HG03066 (cell line): ENCODE data around the gene KMT2B.
"Not testable (repeated sequence)": the region's sequence is repeated elsewhere in the genome, so short reads cannot be mapped to it uniquely, and the experiment has no call there.

ENCODE experiments used
- ATAC-seq: cut with Tn5 transposase; IDR thresholded peaks from one replicate; pipeline ENCODE4 v1.9.1; 2021; ENCODE audit warnings: low read depth; ENCODE audit not compliant: unreplicated experiment

KMT2B gene, protein sequence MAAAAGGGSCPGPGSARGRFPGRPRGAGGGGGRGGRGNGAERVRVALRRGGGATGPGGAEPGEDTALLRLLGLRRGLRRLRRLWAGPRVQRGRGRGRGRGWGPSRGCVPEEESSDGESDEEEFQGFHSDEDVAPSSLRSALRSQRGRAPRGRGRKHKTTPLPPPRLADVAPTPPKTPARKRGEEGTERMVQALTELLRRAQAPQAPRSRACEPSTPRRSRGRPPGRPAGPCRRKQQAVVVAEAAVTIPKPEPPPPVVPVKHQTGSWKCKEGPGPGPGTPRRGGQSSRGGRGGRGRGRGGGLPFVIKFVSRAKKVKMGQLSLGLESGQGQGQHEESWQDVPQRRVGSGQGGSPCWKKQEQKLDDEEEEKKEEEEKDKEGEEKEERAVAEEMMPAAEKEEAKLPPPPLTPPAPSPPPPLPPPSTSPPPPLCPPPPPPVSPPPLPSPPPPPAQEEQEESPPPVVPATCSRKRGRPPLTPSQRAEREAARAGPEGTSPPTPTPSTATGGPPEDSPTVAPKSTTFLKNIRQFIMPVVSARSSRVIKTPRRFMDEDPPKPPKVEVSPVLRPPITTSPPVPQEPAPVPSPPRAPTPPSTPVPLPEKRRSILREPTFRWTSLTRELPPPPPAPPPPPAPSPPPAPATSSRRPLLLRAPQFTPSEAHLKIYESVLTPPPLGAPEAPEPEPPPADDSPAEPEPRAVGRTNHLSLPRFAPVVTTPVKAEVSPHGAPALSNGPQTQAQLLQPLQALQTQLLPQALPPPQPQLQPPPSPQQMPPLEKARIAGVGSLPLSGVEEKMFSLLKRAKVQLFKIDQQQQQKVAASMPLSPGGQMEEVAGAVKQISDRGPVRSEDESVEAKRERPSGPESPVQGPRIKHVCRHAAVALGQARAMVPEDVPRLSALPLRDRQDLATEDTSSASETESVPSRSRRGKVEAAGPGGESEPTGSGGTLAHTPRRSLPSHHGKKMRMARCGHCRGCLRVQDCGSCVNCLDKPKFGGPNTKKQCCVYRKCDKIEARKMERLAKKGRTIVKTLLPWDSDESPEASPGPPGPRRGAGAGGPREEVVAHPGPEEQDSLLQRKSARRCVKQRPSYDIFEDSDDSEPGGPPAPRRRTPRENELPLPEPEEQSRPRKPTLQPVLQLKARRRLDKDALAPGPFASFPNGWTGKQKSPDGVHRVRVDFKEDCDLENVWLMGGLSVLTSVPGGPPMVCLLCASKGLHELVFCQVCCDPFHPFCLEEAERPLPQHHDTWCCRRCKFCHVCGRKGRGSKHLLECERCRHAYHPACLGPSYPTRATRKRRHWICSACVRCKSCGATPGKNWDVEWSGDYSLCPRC (N-terminal part only)

DNA sequence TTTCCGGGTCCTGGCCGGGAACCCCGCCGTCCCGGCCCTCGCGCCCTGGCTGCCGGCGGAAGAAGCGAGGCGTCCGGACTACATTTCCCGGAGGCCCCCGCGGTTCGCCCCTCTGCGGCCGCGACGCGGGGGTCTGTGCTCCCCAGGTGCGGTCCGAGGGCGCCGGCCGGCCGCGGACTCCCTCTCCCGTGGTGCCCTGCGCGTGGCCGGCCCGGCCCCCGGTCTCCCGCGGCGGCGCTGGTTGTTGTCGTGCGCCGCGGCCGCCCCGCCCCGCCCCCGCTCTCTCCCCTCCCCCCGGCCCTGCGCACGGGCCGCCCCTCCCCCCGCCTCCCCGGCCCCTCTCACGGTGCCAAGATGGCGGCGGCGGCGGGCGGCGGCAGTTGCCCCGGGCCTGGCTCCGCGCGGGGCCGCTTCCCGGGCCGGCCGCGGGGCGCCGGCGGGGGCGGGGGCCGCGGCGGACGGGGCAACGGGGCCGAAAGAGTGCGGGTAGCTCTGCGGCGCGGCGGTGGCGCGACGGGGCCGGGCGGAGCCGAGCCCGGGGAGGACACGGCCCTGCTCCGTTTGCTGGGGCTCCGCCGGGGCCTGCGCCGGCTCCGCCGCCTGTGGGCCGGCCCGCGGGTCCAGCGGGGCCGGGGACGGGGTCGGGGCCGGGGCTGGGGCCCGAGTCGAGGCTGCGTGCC is at the start of gene KMT2B:
TSS of gene KMT2B (plus strand) at position 339 of the 680 bp plus-strand sequence. CDS start at position 355, 16 bp downstream.
- peak; percentile 42 for ATAC-seq

DNA sequence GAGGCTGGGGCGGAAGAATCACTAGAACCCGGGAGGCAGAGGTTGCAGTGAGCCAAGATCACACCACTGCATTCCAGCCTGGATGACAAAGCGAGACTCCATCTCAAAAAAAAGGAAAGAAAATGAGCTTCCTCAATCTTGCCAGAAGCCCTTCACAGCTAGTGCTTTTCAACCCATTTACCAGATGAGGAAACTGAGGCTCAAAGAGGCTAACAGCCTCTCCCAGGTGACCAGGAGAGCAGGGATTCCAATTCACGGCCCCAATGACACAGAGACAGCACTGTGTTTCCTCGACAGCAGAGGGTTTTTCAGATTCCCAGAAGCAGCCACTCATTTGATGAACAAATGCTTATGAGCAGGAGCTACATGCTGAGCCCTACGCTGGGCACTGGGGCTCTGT is 48.2 kb upstream of the KMT2B start:
- no peak for ATAC-seq

DNA sequence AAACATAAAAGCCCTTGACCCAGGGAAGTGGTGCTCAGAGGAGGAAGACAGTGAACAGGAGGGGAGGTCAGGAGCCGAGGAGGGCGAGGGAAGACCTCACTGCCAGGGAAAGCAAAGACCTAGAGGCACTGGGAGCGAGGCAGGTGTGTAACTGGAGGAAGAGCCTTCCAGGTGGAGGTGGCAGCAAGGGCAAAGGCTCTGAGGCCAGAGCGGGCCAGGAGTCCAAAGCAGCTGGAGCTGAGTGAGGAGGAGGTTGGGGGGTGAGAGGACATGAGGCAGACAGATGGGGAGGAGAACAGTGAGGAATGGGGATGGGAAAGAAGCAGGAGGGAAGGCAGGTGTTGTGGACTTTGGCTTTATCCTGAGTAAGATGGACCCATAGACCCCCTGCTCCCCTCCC is 47.8 kb upstream of the KMT2B start:
- no peak for ATAC-seq

DNA sequence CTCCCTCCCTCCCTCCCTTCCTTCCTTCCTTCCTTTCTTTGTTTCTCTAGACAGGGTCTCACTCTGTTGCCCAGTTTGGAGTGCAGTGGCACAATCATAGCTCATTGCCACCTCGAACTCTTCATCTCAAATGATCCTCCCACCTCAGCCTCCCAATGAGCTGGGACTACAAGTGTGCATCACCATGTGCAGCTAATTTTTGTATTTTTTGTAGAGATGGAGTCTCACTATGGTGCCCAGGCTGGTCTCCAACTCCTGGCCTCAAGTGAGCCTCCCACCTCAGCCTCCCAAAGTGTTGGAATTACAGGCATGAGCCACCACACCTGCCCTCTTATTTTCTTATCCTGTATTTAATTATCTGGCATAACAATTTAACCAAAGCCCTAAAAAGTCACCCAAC is 47.1 kb upstream of the KMT2B start:
- no peak for ATAC-seq

DNA sequence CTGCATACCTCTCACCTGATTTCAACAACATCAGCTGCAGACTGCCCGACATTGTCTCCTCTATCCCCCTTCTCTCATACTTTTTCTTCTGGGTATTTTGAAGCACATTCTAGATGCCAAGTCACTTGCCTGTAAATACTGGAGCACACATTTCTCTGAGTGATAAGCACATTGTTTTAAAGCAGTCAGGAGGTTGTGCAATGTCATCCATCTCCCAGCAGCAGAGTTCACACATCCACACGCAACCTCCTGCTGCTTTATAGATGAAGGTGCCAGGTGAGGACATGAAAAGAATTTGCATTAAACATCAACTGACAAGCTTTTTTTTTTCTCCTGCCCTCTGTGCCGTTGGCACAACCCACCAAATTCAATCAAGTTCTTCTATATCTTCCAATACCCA is 46.0 kb upstream of the KMT2B start:
- ATAC-seq: no peak

DNA sequence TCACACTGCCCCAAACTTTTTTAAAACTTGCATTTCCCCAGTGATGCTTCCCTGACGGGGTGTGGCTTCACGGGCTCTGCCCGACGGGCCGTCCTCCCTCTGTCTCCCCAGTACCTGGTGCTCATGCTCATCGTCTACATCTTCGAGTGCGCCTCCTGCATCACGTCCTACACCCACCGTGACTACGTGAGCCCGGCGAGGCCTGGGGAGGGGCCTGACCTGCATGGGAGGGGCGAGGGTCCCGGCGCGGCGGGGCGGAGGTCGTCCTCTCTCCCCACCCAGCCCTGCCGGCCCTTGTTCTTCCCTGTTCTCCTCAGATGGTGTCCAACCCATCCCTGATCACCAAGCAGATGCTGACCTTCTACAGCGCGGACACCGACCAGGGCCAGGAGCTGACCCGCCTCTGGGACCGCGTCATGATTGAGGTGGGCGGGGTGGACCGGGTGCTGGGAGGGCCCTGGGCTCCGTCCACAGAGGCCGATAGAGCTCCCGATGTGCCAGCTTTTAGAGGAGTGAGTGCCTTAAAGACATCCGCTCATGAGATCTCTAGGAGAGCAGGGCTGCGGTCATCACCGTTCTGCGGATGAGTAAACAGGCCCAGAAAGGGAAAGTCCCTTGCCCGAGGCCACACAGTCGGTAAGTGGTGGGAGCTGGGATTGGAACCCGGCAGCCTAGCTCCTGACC is 44.5 kb upstream of the KMT2B start:
- no peak for ATAC-seq

DNA sequence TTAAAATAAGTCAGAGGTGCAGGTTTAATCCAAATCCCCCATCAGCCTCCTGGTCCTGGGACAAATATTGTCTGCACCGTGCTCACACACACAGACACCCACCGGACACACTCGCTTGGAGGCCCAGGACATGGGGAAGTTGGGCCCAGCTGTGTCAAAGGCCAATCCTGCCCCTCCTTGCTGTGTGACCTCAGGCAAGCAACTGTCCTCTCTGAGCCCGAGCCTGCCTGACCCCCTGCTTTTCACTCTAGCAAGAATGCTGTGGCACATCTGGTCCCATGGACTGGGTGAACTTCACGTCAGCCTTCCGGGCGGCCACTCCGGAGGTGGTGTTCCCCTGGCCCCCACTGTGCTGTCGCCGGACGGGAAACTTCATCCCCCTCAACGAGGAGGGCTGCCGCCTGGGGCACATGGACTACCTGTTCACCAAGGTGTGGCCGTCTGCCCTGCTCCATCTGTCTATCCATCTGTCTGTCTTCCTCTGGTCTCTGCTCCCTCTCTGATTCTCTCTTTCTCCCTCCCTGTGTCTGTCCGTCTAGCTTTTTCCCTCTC is 42.1 kb upstream of the KMT2B start:
- ATAC-seq: no peak

DNA sequence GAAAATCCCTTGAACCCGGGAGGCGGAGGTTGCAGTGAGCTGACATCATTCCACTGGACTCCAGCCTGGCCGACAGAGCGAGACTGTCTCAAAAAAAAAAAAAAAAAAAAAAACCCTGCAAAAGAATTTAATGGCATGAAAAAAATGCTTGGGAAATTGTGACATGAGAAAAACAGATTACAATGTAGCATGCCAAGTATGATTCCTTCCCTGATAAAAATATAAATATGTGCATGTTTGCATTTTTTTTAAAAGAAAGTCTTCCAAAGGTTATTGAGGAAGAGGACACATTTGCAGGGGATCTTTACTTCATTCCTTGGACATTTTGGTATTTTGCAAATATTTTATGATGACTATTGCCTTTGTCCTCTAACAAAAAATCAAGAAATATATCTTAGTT is 28.0 kb upstream of the KMT2B start:
- no peak for ATAC-seq

DNA sequence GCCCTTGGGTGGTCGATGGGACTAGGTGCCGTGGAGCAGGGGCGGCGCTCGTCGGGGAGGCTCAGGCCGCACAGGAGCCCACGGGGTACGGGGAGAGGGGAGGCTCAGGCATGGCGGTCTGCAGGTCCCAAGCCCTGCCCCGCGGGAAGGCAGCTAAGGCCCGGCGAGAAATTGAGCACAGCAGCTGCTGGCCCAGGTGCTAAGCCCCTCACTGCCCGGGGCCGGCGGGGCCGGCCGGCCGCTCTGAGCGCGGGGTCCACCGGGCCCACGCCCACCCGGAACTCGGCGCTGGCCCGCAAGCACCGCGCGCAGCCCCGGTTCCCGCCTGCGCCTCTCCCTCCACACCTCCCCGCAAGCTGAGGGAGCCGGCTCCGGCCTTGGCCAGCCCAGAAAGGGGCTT is 26.7 kb upstream of the KMT2B start:
- not testable (repeated sequence) for ATAC-seq

DNA sequence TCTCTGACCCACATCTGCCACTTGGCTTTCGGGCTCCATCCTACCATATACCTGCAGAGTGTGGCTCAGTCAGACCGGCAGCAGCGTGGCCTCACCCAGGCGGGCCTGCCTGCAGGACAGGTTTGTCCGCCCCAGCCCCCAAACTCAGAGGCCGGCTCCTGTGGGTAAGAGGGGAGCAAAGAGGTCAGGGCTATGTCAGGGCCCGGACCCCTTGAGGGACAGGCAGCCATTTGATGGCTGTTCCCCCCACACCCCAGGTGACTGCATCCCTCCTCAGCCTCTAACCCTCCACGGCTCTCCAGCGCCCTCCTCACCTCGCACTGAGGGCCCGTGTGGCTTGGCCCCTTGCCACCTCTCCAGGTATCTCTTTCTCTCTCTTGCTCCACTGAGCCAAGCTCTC is 25.8 kb upstream of the KMT2B start:
- no peak for ATAC-seq

DNA sequence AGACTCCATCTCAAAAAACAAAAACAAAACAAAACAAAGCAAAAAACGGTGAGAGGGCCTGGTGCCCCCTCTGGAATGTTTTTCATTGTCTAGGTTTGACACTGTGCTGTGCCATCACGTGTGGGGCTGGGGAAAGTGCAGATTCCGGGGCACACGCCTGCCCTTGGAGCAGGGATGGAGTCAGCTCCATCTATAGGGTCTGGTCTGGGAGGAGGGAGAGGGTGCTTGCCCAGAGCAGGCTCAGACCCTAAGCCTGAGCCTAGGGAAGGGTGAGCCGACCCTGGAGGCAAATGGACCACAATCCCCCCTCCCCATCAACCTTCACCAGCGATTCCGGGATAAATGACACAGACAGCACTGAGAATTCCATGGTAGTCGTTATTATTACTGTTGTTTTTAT is 24.4 kb upstream of the KMT2B start:
- no peak for ATAC-seq

DNA sequence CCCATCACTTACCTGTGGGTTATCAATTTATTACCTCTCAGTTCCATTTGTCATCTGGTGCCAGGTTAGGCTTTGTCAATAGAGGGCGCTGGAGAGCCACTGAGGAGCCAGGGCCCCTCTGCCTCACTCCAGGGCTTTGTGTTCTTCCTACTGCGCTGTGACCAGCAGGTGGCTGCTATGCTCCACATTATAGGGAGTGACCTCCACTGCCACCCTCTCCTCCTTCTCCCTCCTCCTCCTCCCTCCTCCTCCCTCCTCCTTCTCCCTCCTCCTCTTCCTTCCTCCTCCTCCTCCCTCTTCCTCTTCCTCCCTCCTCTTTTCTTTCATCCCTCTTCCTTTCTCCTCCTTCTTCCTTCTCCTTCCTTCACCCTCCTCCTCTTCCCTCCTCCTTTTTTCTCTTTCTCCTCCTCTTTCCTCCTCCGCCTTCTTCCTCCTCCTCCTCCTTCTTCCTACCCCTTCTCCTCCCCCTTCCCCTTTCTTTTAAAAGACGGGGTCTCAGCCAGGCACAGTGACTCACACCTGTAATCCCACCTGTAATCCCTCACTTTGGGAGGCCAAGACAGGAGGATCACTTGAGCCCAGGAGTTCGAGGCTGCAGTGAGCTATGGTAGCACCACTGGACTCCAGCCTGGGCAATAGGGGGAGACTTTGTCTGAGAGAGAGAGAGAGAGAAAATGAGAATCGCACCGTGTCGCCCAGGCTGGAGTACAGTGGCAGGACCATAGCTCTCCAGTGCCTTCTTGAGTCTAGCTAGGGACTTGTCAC is 23.8 kb upstream of the KMT2B start:
- no peak for ATAC-seq

DNA sequence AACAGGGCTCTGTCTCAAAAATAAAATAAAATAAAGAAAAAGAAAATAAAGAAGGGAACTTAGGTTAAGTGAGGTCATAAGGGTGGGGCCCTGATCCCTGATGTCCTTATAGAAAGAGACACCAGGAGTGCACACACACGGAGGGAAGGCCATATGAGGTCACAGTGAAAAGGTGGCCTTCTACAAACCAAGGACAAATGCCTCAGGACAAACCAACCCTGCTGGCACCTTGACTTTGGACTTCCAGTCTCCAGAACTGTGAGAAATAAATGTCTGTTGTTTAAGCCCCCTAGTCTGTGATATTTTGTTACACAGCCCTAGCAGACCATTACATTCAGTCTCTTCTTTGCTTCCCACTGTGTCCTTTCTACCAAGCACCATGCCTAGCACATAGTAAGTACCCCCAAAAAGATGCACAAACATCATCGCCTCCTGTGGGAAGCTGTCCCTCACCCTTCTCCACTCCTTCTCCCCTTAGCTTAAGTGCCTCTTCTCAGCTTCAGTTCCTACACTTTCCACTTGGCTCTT is 21.8 kb upstream of the KMT2B start:
- ATAC-seq: no peak

DNA sequence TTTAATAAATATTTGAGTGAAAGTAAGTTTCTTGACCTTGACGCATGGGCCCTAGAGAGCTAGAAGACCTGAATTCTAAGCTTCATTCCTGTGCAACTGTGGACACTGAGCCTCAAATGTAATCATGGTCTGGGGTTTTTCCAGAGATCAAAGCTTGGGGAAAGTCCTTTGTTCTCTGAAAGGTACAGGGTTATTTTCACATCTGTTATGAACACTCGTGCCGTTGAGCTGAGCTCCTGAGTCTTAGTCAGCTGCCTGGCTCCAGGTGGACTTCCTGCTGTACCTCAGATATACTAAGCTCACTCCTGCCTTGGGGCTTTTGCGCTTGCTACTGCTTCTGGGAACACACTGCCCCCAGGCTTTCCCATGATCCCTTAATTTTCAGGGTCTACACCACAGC is 21.0 kb upstream of the KMT2B start:
- no peak for ATAC-seq

DNA sequence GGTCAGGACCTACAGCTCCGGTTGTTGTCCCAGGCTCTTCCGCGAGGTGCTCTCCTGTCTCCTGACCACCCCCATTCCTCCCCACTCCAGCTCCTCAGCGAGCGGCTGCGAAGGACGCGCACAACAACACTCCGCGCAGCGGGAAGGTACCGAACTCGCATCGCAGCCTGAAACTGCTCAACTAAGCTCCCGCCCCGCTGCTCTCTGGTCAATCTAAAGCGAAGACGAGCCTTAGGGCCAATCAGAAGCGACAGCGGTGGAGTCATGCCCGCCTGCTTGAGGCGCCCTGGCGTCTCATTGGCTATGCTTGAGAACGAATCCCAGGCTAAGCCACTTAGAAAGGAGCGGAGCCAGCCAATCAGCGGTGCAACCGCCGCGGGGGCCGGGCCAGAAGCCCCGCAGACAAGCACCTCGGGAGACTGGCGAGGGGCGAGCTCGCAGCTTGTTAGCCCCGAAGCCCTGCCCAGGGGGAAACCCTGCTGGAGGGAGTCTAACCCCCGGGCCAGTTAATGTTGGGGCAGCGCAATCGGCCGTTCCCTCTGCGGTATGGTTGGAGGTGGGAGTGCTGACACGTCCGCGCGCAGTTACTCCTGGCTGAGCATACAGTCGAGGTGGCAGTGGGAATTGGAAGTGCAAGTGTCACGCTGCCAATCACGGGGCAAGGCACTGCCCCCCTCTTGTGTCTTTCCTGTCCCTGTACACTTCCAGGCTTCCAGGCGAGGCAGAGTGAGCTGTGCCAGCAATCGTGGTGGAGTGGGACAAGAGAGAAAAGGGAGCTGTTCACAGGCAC is 15.4 kb upstream of the KMT2B start:
- peak; percentile 93 for ATAC-seq

DNA sequence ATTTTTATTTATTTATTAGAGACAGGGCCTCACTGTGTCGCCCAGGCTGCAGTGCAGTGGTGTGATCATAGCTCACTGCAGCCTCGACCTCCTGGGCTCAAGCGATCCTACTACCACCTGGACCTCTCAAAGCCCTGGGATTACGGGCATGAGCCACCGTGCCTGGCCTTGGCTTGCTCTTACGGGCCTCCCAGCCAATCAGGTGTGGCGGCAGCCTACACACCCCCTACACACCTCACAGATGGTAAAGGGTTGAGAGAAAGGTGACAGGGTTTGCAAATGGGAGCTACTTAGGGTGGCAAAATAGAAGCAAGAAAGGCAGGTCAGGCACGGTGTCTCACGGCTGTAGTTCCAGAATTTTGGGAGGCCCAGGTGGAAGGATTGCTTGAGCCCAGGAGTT is 14.5 kb upstream of the KMT2B start:
- no peak for ATAC-seq

DNA sequence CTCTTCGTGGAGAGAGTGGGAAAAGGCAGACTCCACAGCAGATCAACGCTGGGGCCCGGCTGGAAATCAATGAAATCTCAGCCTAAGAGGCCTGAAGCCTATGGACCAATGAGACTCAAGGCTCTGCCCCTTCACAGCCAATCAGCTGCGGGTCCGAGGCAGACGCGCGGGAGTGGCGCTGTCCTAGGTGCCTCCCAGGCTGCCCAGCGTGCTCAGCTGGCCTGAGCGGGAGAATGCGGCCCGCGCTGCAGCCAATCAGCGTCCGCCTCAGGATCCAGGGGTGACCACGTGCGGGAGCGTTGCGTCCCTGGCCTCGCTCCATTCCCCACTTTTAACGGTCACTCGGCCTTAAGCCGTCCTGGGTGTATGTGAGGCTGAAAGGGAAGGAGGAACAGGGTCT is 13.6 kb upstream of the KMT2B start, which contains the start of gene ZBTB32:
TSS of gene ZBTB32 (plus strand) at position 341 of the 400 bp plus-strand sequence. CDS start 10,069 bp downstream, outside the sequence.
- no peak for ATAC-seq
